Panc1 (cell line): ENCODE results near the gene TSC1.

Experiments
- POLR2AphosphoS5 ChIP-seq: IDR thresholded peaks from 2 replicates; pipeline ENCODE4 v1.6.1; 2012; ENCODE audit warnings: mild to moderate bottlenecking, low read depth, low read length, moderate library complexity
- SIN3A ChIP-seq: IDR thresholded peaks from 2 replicates; pipeline ENCODE4 v1.6.1; 2012; ENCODE audit warnings: low read depth, mild to moderate bottlenecking, low read length, moderate library complexity, borderline replicate concordance; ENCODE audit not compliant: insufficient read depth
- TCF7L2 ChIP-seq: IDR thresholded peaks from 2 replicates; pipeline ENCODE4 v1.6.1; 2011; ENCODE audit warnings: mild to moderate bottlenecking, low read depth, low read length, inconsistent platforms
- TF ChIP-seq, protein P1 (sequence below): fragments of 450-650 bp; IDR thresholded peaks from 2 replicates; pipeline ENCODE4 v1.5.1; 2017; ENCODE audit warnings: mild to moderate bottlenecking
- TF ChIP-seq, protein P2 (sequence below), 2 experiments: IDR thresholded peaks; 2 replicates each; pipeline ENCODE4 v1.6.1; 2011 to 2012; ENCODE audit warnings: low read depth in 2 of 2, control low read depth in 1 of 2, low read length in 1 of 2, mild to moderate bottlenecking in 1 of 2, moderate library complexity in 1 of 2; ENCODE audit not compliant: insufficient read depth in 1 of 2

DNA sequence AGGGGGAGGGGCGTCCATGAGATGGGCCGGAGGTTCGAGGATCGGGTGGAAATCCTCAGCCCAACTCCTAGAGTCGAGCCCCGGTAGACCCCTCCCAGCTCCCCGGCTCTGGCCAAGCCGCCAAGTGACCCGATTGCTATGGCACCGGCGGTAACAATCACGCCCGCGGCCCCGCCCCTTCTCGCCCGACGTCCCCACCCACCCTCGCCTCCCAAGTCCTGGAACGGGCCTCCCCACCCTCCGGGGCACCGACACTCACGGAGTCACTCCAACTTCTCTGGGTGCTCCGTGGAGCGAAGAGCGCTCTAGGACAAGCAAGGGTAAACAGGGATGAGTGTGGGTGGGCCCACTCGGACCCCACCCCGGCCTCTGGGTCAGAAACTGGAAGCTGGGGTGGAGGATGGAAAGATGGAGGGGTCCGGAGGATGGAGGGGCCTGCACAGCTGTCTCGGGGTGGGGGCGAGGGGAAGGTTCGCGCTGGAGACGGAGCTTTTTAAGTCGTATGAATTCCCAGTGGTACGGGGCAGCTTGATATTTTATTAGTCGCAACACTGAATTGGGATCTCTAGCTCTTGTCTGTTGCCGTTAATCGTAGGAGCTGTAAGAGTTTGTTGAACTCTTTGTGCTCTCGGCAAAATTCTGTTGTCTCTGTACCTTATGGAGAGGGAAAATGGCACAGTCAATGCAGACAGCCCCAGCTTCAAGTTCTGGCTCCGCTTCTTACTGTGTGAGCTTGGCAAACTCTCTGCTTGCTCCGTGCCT, 65.5 kb downstream of the TSC1 start, which contains the start of gene SPACA9:
- TF ChIP-seq, protein P1, sequence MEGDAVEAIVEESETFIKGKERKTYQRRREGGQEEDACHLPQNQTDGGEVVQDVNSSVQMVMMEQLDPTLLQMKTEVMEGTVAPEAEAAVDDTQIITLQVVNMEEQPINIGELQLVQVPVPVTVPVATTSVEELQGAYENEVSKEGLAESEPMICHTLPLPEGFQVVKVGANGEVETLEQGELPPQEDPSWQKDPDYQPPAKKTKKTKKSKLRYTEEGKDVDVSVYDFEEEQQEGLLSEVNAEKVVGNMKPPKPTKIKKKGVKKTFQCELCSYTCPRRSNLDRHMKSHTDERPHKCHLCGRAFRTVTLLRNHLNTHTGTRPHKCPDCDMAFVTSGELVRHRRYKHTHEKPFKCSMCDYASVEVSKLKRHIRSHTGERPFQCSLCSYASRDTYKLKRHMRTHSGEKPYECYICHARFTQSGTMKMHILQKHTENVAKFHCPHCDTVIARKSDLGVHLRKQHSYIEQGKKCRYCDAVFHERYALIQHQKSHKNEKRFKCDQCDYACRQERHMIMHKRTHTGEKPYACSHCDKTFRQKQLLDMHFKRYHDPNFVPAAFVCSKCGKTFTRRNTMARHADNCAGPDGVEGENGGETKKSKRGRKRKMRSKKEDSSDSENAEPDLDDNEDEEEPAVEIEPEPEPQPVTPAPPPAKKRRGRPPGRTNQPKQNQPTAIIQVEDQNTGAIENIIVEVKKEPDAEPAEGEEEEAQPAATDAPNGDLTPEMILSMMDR = no peak
- no peak for TF ChIP-seq POLR2AphosphoS5
- TF ChIP-seq TCF7L2 = no peak
- TF ChIP-seq, protein P2, sequence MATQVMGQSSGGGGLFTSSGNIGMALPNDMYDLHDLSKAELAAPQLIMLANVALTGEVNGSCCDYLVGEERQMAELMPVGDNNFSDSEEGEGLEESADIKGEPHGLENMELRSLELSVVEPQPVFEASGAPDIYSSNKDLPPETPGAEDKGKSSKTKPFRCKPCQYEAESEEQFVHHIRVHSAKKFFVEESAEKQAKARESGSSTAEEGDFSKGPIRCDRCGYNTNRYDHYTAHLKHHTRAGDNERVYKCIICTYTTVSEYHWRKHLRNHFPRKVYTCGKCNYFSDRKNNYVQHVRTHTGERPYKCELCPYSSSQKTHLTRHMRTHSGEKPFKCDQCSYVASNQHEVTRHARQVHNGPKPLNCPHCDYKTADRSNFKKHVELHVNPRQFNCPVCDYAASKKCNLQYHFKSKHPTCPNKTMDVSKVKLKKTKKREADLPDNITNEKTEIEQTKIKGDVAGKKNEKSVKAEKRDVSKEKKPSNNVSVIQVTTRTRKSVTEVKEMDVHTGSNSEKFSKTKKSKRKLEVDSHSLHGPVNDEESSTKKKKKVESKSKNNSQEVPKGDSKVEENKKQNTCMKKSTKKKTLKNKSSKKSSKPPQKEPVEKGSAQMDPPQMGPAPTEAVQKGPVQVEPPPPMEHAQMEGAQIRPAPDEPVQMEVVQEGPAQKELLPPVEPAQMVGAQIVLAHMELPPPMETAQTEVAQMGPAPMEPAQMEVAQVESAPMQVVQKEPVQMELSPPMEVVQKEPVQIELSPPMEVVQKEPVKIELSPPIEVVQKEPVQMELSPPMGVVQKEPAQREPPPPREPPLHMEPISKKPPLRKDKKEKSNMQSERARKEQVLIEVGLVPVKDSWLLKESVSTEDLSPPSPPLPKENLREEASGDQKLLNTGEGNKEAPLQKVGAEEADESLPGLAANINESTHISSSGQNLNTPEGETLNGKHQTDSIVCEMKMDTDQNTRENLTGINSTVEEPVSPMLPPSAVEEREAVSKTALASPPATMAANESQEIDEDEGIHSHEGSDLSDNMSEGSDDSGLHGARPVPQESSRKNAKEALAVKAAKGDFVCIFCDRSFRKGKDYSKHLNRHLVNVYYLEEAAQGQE (IDR thresholded peaks at IDR 0.05; ENCODE audit: insufficient read depth in 1 of 2, low read depth in 2 of 2, low read length in 1 of 2) = no peak
- TF ChIP-seq SIN3A = no peak
